Astrocyte of the spinal cord (primary cell): ENCODE data around the gene TTC7B.

Source experiments
- DNase-seq: peaks from one replicate; pipeline ENCODE4 v3.0.0; 2011; ENCODE audit warnings: low read depth, low spot score
- H3K4me3 ChIP-seq: 2 replicates; pipeline ENCODE4 v1.5.1; 2011; ENCODE audit warnings: low read depth, mild to moderate bottlenecking, low read length, moderate library complexity
- CTCF ChIP-seq: IDR thresholded peaks from 2 replicates; pipeline ENCODE4 v1.5.1; 2012; ENCODE audit warnings: low read depth, mild to moderate bottlenecking, low read length, inconsistent platforms
- in situ Hi-C: cut with HindIII; loops from 2 replicates; pipeline ENCODE4 v1.10.0; 2017; ENCODE audit warnings: low sequenced_read_pairs

The TTC7B gene

GRCh38 chr14:90785471-90785870, 30.8 kb downstream of the TTC7B start:
- DNase-seq, result peak; percentile 12
- in situ Hi-C loops, result no loop called here
- TF ChIP-seq CTCF, result peak; percentile 14
- H3K4me3 ChIP-seq, result no peak overlapping the region

- no peak for DNase-seq
- TF ChIP-seq CTCF, result no peak
- no peak overlapping the region for H3K4me3 ChIP-seq
- in situ Hi-C loops, result no loop called here
Observed at GRCh38 chr14:90784621-90785270, 31.5 kb downstream of the TTC7B start.

GRCh38 chr14:90783344-90783743, 32.9 kb downstream of the TTC7B start:
- DNase-seq, result no peak
- no peak for TF ChIP-seq CTCF
- in situ Hi-C loops, result no loop called here
- no peak overlapping the region for H3K4me3 ChIP-seq

DNA sequence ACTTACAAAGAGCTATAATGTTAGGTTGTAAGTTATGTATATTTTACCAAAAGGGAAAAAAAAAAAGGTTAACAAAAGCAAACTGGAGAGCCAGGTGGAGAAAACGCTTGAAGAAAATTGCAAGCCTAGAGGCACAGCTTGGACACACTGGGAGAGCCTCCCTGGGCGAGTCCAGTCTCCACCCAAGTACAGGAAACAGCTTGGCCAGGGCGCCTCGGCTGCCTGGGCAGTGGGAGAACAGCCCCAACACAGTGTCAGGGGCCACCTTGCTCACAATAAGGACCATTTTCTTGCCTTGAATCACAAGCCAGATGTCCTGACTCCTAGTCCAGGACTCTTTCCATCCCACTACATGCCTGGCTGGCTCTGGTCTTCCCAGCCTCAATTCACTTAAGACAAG, 33.3 kb downstream of the TTC7B start:
- no peak overlapping the region for H3K4me3 ChIP-seq
- in situ Hi-C loops, result no loop called here
- DNase-seq, result no peak
- no peak for TF ChIP-seq CTCF

DNA sequence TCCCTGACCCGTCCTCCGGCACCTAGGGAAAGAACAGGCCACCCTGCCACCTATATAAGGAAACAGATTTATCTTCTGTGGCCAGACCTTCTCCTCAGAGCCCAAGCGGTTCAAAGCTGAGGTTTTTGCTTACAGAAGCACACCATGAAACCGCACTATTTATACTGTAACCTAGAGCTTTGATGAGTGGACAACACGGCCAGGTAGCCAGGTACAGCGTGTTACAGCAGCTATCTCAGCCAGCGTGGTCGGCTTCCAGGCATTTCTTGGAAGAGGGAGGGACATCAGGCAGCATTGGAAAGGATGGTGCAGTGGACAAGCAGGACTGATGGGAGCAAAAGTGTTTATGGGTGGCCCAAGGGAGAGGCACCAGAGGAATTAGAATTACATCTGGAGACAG, 34.4 kb downstream of the TTC7B start:
- no peak for TF ChIP-seq CTCF
- no peak for DNase-seq
- in situ Hi-C loops, result no loop called here

DNA sequence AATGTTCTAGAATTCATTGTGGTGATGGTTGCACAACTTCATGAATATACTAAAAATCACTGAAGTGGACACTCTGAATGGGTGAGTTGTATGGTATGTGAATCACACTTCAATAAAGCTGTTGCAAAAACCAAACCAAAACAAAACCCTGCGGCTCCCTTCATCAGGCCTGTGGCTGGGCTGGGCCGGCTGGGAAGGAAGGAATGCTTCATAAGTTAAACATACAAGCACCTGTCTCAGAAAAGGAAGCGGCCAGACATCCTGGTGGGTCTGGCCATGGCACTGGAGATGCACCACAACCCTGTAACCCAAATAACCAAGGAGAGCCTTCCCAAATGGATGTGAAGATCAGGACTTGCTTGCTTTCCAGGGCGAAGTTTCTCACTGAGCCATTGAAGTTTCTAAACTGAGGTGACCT, 34.9 kb downstream of the TTC7B start:
- in situ Hi-C loops, result no loop called here
- no peak overlapping the region for H3K4me3 ChIP-seq
- no peak for TF ChIP-seq CTCF
- DNase-seq, result peak; percentile 82

More for the DNA sequence above, 34.4 kb downstream of the TTC7B start:
- no peak overlapping the region for H3K4me3 ChIP-seq

- in situ Hi-C loops, result no loop called here
- H3K4me3 ChIP-seq, result no peak overlapping the region
- DNase-seq, result no peak
- TF ChIP-seq CTCF, result no peak
Observed at GRCh38 chr14:90780519-90780918, 35.7 kb downstream of the TTC7B start.
